ENCODE measurements around the gene HNF1B.

DNA sequence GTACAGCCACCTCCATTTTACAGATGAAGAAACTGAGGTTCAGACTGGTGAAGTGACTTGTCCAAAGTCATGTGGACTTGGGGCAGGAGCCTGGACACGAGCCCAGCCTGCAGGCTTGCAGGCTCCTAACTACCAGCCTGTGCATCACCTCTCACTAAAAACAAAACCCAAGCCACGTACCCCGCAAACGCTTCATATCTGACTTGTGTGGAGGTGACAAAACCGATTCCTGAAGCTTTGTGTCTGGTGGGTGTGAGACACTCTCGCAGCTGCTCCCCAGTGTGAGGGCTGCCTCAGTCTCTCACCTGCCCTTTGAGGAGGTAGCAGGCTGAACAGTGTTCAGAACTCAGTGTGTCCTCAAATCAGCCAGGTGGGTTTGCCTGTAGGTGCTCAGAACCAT is 8.4 kb downstream of the HNF1B start:
- TF ChIP-seq, protein P1, sequence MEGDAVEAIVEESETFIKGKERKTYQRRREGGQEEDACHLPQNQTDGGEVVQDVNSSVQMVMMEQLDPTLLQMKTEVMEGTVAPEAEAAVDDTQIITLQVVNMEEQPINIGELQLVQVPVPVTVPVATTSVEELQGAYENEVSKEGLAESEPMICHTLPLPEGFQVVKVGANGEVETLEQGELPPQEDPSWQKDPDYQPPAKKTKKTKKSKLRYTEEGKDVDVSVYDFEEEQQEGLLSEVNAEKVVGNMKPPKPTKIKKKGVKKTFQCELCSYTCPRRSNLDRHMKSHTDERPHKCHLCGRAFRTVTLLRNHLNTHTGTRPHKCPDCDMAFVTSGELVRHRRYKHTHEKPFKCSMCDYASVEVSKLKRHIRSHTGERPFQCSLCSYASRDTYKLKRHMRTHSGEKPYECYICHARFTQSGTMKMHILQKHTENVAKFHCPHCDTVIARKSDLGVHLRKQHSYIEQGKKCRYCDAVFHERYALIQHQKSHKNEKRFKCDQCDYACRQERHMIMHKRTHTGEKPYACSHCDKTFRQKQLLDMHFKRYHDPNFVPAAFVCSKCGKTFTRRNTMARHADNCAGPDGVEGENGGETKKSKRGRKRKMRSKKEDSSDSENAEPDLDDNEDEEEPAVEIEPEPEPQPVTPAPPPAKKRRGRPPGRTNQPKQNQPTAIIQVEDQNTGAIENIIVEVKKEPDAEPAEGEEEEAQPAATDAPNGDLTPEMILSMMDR (IDR thresholded peaks at IDR 0.05; ENCODE audit: extremely low read depth in 1 of 2, insufficient read depth in 1 of 2, low read depth in 1 of 2, low read length in 2 of 2) = no peak
- TF ChIP-seq, protein P2, sequence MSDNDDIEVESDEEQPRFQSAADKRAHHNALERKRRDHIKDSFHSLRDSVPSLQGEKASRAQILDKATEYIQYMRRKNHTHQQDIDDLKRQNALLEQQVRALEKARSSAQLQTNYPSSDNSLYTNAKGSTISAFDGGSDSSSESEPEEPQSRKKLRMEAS (IDR thresholded peaks at IDR 0.05; ENCODE audit: insufficient read depth, insufficient read length) = no peak

All from endothelial cell of umbilical vein (primary cell).